NCI-H1930 (cell line): ENCODE results near the gene PELO.
"Not testable (repeated sequence)": the region's sequence is repeated elsewhere in the genome, so short reads cannot be mapped to it uniquely, and the experiment has no call there.

Source experiments
- DNase-seq, 2 experiments: peaks; one replicate each; lab custom pipeline; 2025; lab: John Stamatoyannopoulos, UW

Gene PELO

GRCh38 chr5:52800394-52801213, 12.9 kb downstream of the PELO start:
- peak in 1 of 2 experiments; percentile 4 for DNase-seq

- DNase-seq = no peak
These were observed 13.6 kb downstream of the PELO start for GRCh38 chr5:52801329-52801728.

GRCh38 chr5:52802272-52802973, 14.7 kb downstream of the PELO start:
- no peak for DNase-seq

- no peak for DNase-seq
These were observed 15.2 kb downstream of the PELO start for GRCh38 chr5:52802974-52803336.

GRCh38 chr5:52804387-52804791, 16.7 kb downstream of the PELO start:
- no peak for DNase-seq

GRCh38 chr5:52804981-52805380, 17.3 kb downstream of the PELO start:
- no peak for DNase-seq

GRCh38 chr5:52805615-52806014, 17.9 kb downstream of the PELO start:
- no peak for DNase-seq

GRCh38 chr5:52807037-52807436, 19.3 kb downstream of the PELO start:
- no peak for DNase-seq

- no peak for DNase-seq
These were observed 20.0 kb downstream of the PELO start for GRCh38 chr5:52807723-52808122.

GRCh38 chr5:52808316-52808901, 20.7 kb downstream of the PELO start:
- no peak for DNase-seq

GRCh38 chr5:52809884-52810283, 22.2 kb downstream of the PELO start:
- DNase-seq = no peak

- no peak for DNase-seq
These were observed 22.7 kb downstream of the PELO start for GRCh38 chr5:52810426-52810825.

GRCh38 chr5:52811067-52811749, 23.5 kb downstream of the PELO start:
- no peak for DNase-seq

GRCh38 chr5:52814352-52815148, 26.8 kb downstream of the PELO start:
- DNase-seq = no peak

- no peak for DNase-seq
These were observed 30.1 kb downstream of the PELO start for GRCh38 chr5:52817818-52818217.

GRCh38 chr5:52818360-52818759, 30.6 kb downstream of the PELO start:
- DNase-seq = no peak

GRCh38 chr5:52818807-52819206, 31.1 kb downstream of the PELO start:
- DNase-seq = not testable (repeated sequence)

GRCh38 chr5:52821901-52822300, 34.2 kb downstream of the PELO start:
- DNase-seq = no peak

GRCh38 chr5:52822437-52822836, 34.7 kb downstream of the PELO start:
- no peak for DNase-seq

- no peak for DNase-seq
These were observed 37.1 kb downstream of the PELO start for GRCh38 chr5:52824827-52825226.

- no peak for DNase-seq
These were observed 38.1 kb downstream of the PELO start for GRCh38 chr5:52825826-52826225.

GRCh38 chr5:52827815-52828214, 40.1 kb downstream of the PELO start:
- DNase-seq = no peak
